Measurements from ENCODE around the gene GNB4. TPM values are rescaled to one million over a fixed set of nuclear protein-coding genes. Genes with fewer than 3 reads are reported as not detected.
A peak's percentile ranks its signal among the peaks of the same experiment; 100 is the strongest.

GNB4 gene
- total RNA-seq, 4 donors from 2014 or later = 4.6 to 29.7 (median 4.8) TPM

- TF ChIP-seq CTCF (IDR thresholded peaks at IDR 0.05) (no peak), POLR2A (IDR thresholded peaks at IDR 0.05) (no peak)
- H3K36me3 ChIP-seq = no peaks in the 10 kb centered on the region
- no peaks in the 10 kb centered on the region for H3K9me3 ChIP-seq
Observed at GRCh38 chr3:179463319-179463718, 12.0 kb upstream of the GNB4 start.

GRCh38 chr3:179460260-179460659, 9.0 kb upstream of the GNB4 start:
- TF ChIP-seq POLR2A (IDR thresholded peaks at IDR 0.05) (no peak), CTCF (IDR thresholded peaks at IDR 0.05) (no peak)
- Histone ChIP-seq H3K4me1 (no peaks in the 10 kb centered on the region), H3K4me3 (no peak overlapping the region), H3K27me3 (no peaks in the 10 kb centered on the region), H3K27ac (no peak overlapping the region), H3K36me3 (no peaks in the 10 kb centered on the region), H3K9me3 (no peaks in the 10 kb centered on the region)
- no peak for DNase-seq

More at GRCh38 chr3:179463319-179463718, 12.0 kb upstream of the GNB4 start:
- no peaks in the 10 kb centered on the region for H3K27me3 ChIP-seq
- no peak overlapping the region for H3K27ac ChIP-seq
- H3K4me1 ChIP-seq = no peaks in the 10 kb centered on the region
- H3K4me3 ChIP-seq = no peak overlapping the region
- no peak for DNase-seq

GRCh38 chr3:179455954-179456353, 4.7 kb upstream of the GNB4 start:
- no peak for DNase-seq
- Histone ChIP-seq H3K4me1 (peaks cover 0 to 10% (median 2%) of the 10 kb centered on the region in 4 donors), H3K27me3 (no peaks in the 10 kb centered on the region), H3K36me3 (no peaks in the 10 kb centered on the region), H3K9me3 (no peaks in the 10 kb centered on the region), H3K4me3 (no peak overlapping the region), H3K27ac (no peak overlapping the region)
- no peak for TF ChIP-seq POLR2A (IDR thresholded peaks at IDR 0.05)
- TF ChIP-seq CTCF (IDR thresholded peaks at IDR 0.05) = no peak

- H3K36me3 ChIP-seq = no peaks in the 10 kb centered on the region
- H3K4me1 ChIP-seq = peaks cover 0 to 10% (median 2%) of the 10 kb centered on the region in 4 donors
- no peak overlapping the region for H3K27ac ChIP-seq
- H3K4me3 ChIP-seq = no peak overlapping the region
- no peak for DNase-seq
- H3K9me3 ChIP-seq = no peaks in the 10 kb centered on the region
- no peak for TF ChIP-seq CTCF (IDR thresholded peaks at IDR 0.05)
- H3K27me3 ChIP-seq = no peaks in the 10 kb centered on the region
Observed at GRCh38 chr3:179454887-179455286, 3.6 kb upstream of the GNB4 start.

- H3K9me3 ChIP-seq = no peaks in the 10 kb centered on the region
- TF ChIP-seq POLR2A (IDR thresholded peaks at IDR 0.05) (no peak), CTCF (IDR thresholded peaks at IDR 0.05) (no peak)
- H3K27me3 ChIP-seq = no peaks in the 10 kb centered on the region
- H3K4me1 ChIP-seq = peaks cover 0 to 14% (median 2%) of the 10 kb centered on the region in 4 donors
- H3K36me3 ChIP-seq = no peaks in the 10 kb centered on the region
- DNase-seq = no peak
- H3K4me3 ChIP-seq = no peak overlapping the region
- no peak overlapping the region for H3K27ac ChIP-seq
Observed at GRCh38 chr3:179453967-179454366, 2.7 kb upstream of the GNB4 start.

GRCh38 chr3:179452872-179453271, 1.6 kb upstream of the GNB4 start:
- peak overlapping the region in 1 of 4 donors; percentile 91 for H3K27ac ChIP-seq
- H3K36me3 ChIP-seq = no peaks in the 10 kb centered on the region
- TF ChIP-seq CTCF (IDR thresholded peaks at IDR 0.05) (no peak), POLR2A (IDR thresholded peaks at IDR 0.05) (no peak)
- no peak overlapping the region for H3K4me3 ChIP-seq
- no peaks in the 10 kb centered on the region for H3K9me3 ChIP-seq
- no peak for DNase-seq
- H3K4me1 ChIP-seq = peaks cover 0 to 14% (median 2%) of the 10 kb centered on the region in 4 donors
- H3K27me3 ChIP-seq = no peaks in the 10 kb centered on the region
